ENCODE data around the gene PIGU. TPM values are rescaled to one million over a fixed set of nuclear protein-coding genes. Genes with fewer than 3 reads are reported as not detected.

Gene PIGU
- total and polyA plus RNA-seq, 2 donors (not counting 3 experiments of a cell fraction or from before 2014, with no cell fraction given), result 20.3 to 81.8 TPM

- Histone ChIP-seq H3K27ac (ENCODE audit: insufficient read depth, low read depth, low read length) (peak overlapping the region; percentile 27), H2AFZ (ENCODE audit: low read depth, low read length) (peak overlapping the region; percentile 8), H4K20me1 (replicated peaks; ENCODE audit: control insufficient read depth, extremely low read depth, insufficient read depth, low read length) (no peaks in the 10 kb centered on the region), H3K4me3 (replicated peaks in 1 of 3; ENCODE audit: insufficient read depth in 1 of 3, low read depth in 1 of 3, low read length in 3 of 3) (no peak overlapping the region), H3K4me2 (ENCODE audit: insufficient read depth, low read length) (no peak overlapping the region), H3K4me1 (ENCODE audit: control insufficient read depth, extremely low read depth, insufficient read depth, low read length) (peaks cover 11% of the 10 kb centered on the region), H3K36me3 (ENCODE audit: control insufficient read depth in 2 of 2, extremely low read depth in 1 of 2, insufficient read depth in 2 of 2, low read length in 2 of 2) (no peaks in the 10 kb centered on the region), H3K9me1 (replicated peaks; ENCODE audit: control insufficient read depth, extremely low read depth, insufficient read depth, low read length) (no peaks in the 10 kb centered on the region), H3K9me3 (replicated peaks; ENCODE audit: control insufficient read depth, insufficient read depth, low read length) (no peaks in the 10 kb centered on the region), H3K79me2 (ENCODE audit: control insufficient read depth, insufficient read depth, low read length) (no peaks in the 10 kb centered on the region), H3K27me3 (ENCODE audit: control insufficient read depth in 2 of 2, insufficient read depth in 2 of 2, low read length in 2 of 2) (no peaks in the 10 kb centered on the region), H3K9ac (replicated peaks; ENCODE audit: extremely low read depth, insufficient read depth, low read length) (no peak overlapping the region)
- FAIRE-seq (peak; percentile 73), DNase-seq (ENCODE audit: low read depth, low spot score) (peak; percentile 74)
- intact Hi-C loops (cut with micrococcal nuclease) (no loop called here), dilution Hi-C loops (cut with MboI; ENCODE audit: extremely low pct_ligation_motif_present, low sequenced_read_pairs) (no loop called here)
- ChIA-PET CTCF (interaction anchor here (0.8 to 3.3 kb wide), 5 partner anchors 8 to 258 kb away, joined by 3 to 13 read pairs (median 4); partner anchors contain the start of gene MAP1LC3A), POLR2A (no interaction called here)
- TF ChIP-seq FOS (IDR thresholded peaks at IDR 0.05; ENCODE audit: borderline replicate concordance, insufficient read depth, low read length) (peak; percentile 20), GATA2 (IDR thresholded peaks at IDR 0.05; ENCODE audit: insufficient read depth, insufficient read length, low read depth, low read length) (no peak)
- no TSS peak for BruUV-seq (replicated peaks)
These were observed 106.0 kb downstream of the PIGU start for GRCh38 chr20:34570859-34571306.

GRCh38 chr20:34569598-34569997, 107.3 kb downstream of the PIGU start:
- Histone ChIP-seq H3K4me2 (ENCODE audit: insufficient read depth, low read length) (no peak overlapping the region), H3K9me1 (replicated peaks; ENCODE audit: control insufficient read depth, extremely low read depth, insufficient read depth, low read length) (no peaks in the 10 kb centered on the region), H3K27ac (ENCODE audit: insufficient read depth, low read depth, low read length) (no peak overlapping the region), H3K79me2 (ENCODE audit: control insufficient read depth, insufficient read depth, low read length) (no peaks in the 10 kb centered on the region), H4K20me1 (replicated peaks; ENCODE audit: control insufficient read depth, extremely low read depth, insufficient read depth, low read length) (no peaks in the 10 kb centered on the region), H2AFZ (ENCODE audit: low read depth, low read length) (no peak overlapping the region), H3K4me3 (replicated peaks in 1 of 3; ENCODE audit: insufficient read depth in 1 of 3, low read depth in 1 of 3, low read length in 3 of 3) (no peak overlapping the region), H3K9ac (replicated peaks; ENCODE audit: extremely low read depth, insufficient read depth, low read length) (no peak overlapping the region), H3K36me3 (ENCODE audit: control insufficient read depth in 2 of 2, extremely low read depth in 1 of 2, insufficient read depth in 2 of 2, low read length in 2 of 2) (no peaks in the 10 kb centered on the region), H3K27me3 (ENCODE audit: control insufficient read depth in 2 of 2, insufficient read depth in 2 of 2, low read length in 2 of 2) (no peaks in the 10 kb centered on the region), H3K9me3 (replicated peaks; ENCODE audit: control insufficient read depth, insufficient read depth, low read length) (no peaks in the 10 kb centered on the region), H3K4me1 (ENCODE audit: control insufficient read depth, extremely low read depth, insufficient read depth, low read length) (peaks cover 11% of the 10 kb centered on the region)
- dilution Hi-C loops (cut with MboI; ENCODE audit: extremely low pct_ligation_motif_present, low sequenced_read_pairs) (no loop called here), intact Hi-C loops (cut with micrococcal nuclease) (no loop called here)
- ChIA-PET POLR2A (no interaction called here), CTCF (interaction anchor here (1.4 kb wide), 1 partner anchor 201 kb away, joined by 5 read pairs; no protein-coding TSS in a partner anchor)
- TF ChIP-seq POLR2AphosphoS5 (IDR thresholded peaks at IDR 0.05; ENCODE audit: insufficient read depth, low read depth, low read length) (no peak), EZH2 (IDR thresholded peaks at IDR 0.05; ENCODE audit: borderline replicate concordance, low read depth, low read length, severe bottlenecking) (no peak), MAX (IDR thresholded peaks at IDR 0.05; ENCODE audit: insufficient read depth, insufficient read length) (no peak), MYC (IDR thresholded peaks at IDR 0.05; ENCODE audit: low read depth, low read length) (no peak), CTCF (IDR thresholded peaks at IDR 0.05; ENCODE audit: extremely low read depth in 1 of 2, insufficient read depth in 1 of 2, low read depth in 1 of 2, low read length in 2 of 2) (no peak), FOS (IDR thresholded peaks at IDR 0.05; ENCODE audit: borderline replicate concordance, insufficient read depth, low read length) (no peak), GATA2 (IDR thresholded peaks at IDR 0.05; ENCODE audit: insufficient read depth, insufficient read length, low read depth, low read length) (no peak), JUN (IDR thresholded peaks at IDR 0.05; ENCODE audit: borderline replicate concordance, insufficient read depth, insufficient read length, low read depth) (no peak), POLR2A (IDR thresholded peaks at IDR 0.05; ENCODE audit: low read depth, low read length) (no peak)
- DNase-seq (ENCODE audit: low read depth, low spot score), result no peak
- no peak for FAIRE-seq
- BruUV-seq (replicated peaks), result no TSS peak

Data from endothelial cell of umbilical vein (primary cell).